ENCODE data around the gene SDHB. TPM values are rescaled to one million over a fixed set of nuclear protein-coding genes. Genes with fewer than 3 reads are reported as not detected.
A peak's percentile ranks its signal among the peaks of the same experiment; 100 is the strongest.
"Not testable (repeated sequence)": the region's sequence is repeated elsewhere in the genome, so short reads cannot be mapped to it uniquely, and the experiment has no call there.

SDHB gene
- total RNA-seq, 1 donor from 2014 or later, result 61.2 TPM

- peaks cover 11% of the 10 kb centered on the region for H3K4me1 Mint-ChIP-seq
- H3K27me3 ChIP-seq, result no peaks in the 10 kb centered on the region
- no peaks in the 10 kb centered on the region for H3F3A ChIP-seq (ENCODE audit: low read depth)
- no peaks in the 10 kb centered on the region for H4K20me1 ChIP-seq (ENCODE audit: low read depth)
- no peaks in the 10 kb centered on the region for H3K9me3 ChIP-seq (ENCODE audit: low read depth)
- no peak for DNase-seq (ENCODE audit: low spot score)
- H3K9ac ChIP-seq, result no peak overlapping the region
- H3K9me3 Mint-ChIP-seq, result peaks cover 9% of the 10 kb centered on the region
- H2AFZ ChIP-seq (replicated peaks), result no peak overlapping the region
- no peaks in the 10 kb centered on the region for H3K36me3 Mint-ChIP-seq
- H3K36me3 ChIP-seq, result no peaks in the 10 kb centered on the region
- H3K79me2 ChIP-seq (ENCODE audit: low read depth), result no peaks in the 10 kb centered on the region
- H3K4me2 ChIP-seq, result no peak overlapping the region
- no peaks in the 10 kb centered on the region for H3K4me1 ChIP-seq
- TF ChIP-seq EZH2 (IDR thresholded peaks at IDR 0.05) (no peak), CTCF (IDR thresholded peaks at IDR 0.05) (no peak), EZH2phosphoT487 (IDR thresholded peaks at IDR 0.05) (no peak)
- H3K27ac ChIP-seq, result no peak overlapping the region
- H3K27me3 Mint-ChIP-seq (ENCODE audit: insufficient read depth, low read depth), result peaks cover 7% of the 10 kb centered on the region
- H3K27ac Mint-ChIP-seq, result no peak overlapping the region
- no peak overlapping the region for H3K4me3 Mint-ChIP-seq
- H3K4me3 ChIP-seq, result no peak overlapping the region
Measured at GRCh38 chr1:17066361-17067068, 12.7 kb upstream of the SDHB start.

- no peak overlapping the region for H3K9ac ChIP-seq
- H3K27ac ChIP-seq, result no peak overlapping the region
- peaks cover 15% of the 10 kb centered on the region for H3K4me1 Mint-ChIP-seq
- H2AFZ ChIP-seq (replicated peaks), result no peak overlapping the region
- no peak overlapping the region for H3K4me2 ChIP-seq
- no peak overlapping the region for H3K27ac Mint-ChIP-seq
- H3F3A ChIP-seq (ENCODE audit: low read depth), result peaks cover 2% of the 10 kb centered on the region
- no peak for DNase-seq (ENCODE audit: low spot score)
- no peaks in the 10 kb centered on the region for H3K27me3 ChIP-seq
- no peaks in the 10 kb centered on the region for H4K20me1 ChIP-seq (ENCODE audit: low read depth)
- peaks cover 9% of the 10 kb centered on the region for H3K9me3 Mint-ChIP-seq
- no peaks in the 10 kb centered on the region for H3K79me2 ChIP-seq (ENCODE audit: low read depth)
- TF ChIP-seq CTCF (IDR thresholded peaks at IDR 0.05) (no peak), EZH2 (IDR thresholded peaks at IDR 0.05) (no peak), EZH2phosphoT487 (IDR thresholded peaks at IDR 0.05) (no peak)
- H3K4me3 Mint-ChIP-seq, result no peak overlapping the region
- H3K27me3 Mint-ChIP-seq (ENCODE audit: insufficient read depth, low read depth), result peaks cover 9% of the 10 kb centered on the region
- no peaks in the 10 kb centered on the region for H3K36me3 Mint-ChIP-seq
- peaks cover 1% of the 10 kb centered on the region for H3K4me1 ChIP-seq
- H3K36me3 ChIP-seq, result no peaks in the 10 kb centered on the region
- H3K9me3 ChIP-seq (ENCODE audit: low read depth), result no peaks in the 10 kb centered on the region
- H3K4me3 ChIP-seq, result no peak overlapping the region
Measured at GRCh38 chr1:17065666-17066065, 11.8 kb upstream of the SDHB start.

- H2AFZ ChIP-seq (replicated peaks); H3K36me3 Mint-ChIP-seq; H3K4me3 Mint-ChIP-seq; H3K27me3 ChIP-seq; H3K4me1 ChIP-seq; H3K36me3 ChIP-seq; H3K4me2 ChIP-seq; H4K20me1 ChIP-seq (ENCODE audit: low read depth); H3K79me2 ChIP-seq (ENCODE audit: low read depth); H3K9me3 ChIP-seq (ENCODE audit: low read depth); H3K27ac ChIP-seq; H3K9me3 Mint-ChIP-seq; H3K27ac Mint-ChIP-seq; H3K4me3 ChIP-seq; H3K27me3 Mint-ChIP-seq (ENCODE audit: insufficient read depth, low read depth); H3K9ac ChIP-seq; DNase-seq (ENCODE audit: low spot score): not testable (repeated sequence)
- H3K4me1 Mint-ChIP-seq, result peaks cover 31% of the 10 kb centered on the region
- peaks cover 11% of the 10 kb centered on the region for H3F3A ChIP-seq (ENCODE audit: low read depth)
Measured at GRCh38 chr1:17062751-17063150, 8.9 kb upstream of the SDHB start.

- H3K9me3 ChIP-seq (ENCODE audit: low read depth), result no peaks in the 10 kb centered on the region
- H3K27ac ChIP-seq, result no peak overlapping the region
- Mint-ChIP-seq H3K27me3 (ENCODE audit: insufficient read depth, low read depth) (peaks cover 13% of the 10 kb centered on the region), H3K36me3 (no peaks in the 10 kb centered on the region), H3K27ac (peak overlapping the region; percentile 12), H3K4me1 (peaks cover 31% of the 10 kb centered on the region), H3K4me3 (no peak overlapping the region), H3K9me3 (peaks cover 9% of the 10 kb centered on the region)
- no peak for TF ChIP-seq CTCF (IDR thresholded peaks at IDR 0.05)
- no peak for TF ChIP-seq EZH2phosphoT487 (IDR thresholded peaks at IDR 0.05)
- TF ChIP-seq EZH2 (IDR thresholded peaks at IDR 0.05), result no peak
- H2AFZ ChIP-seq (replicated peaks), result no peak overlapping the region
- no peak for DNase-seq (ENCODE audit: low spot score)
- no peaks in the 10 kb centered on the region for H3K27me3 ChIP-seq
- no peak overlapping the region for H3K4me3 ChIP-seq
- no peak overlapping the region for H3K4me2 ChIP-seq
- no peaks in the 10 kb centered on the region for H3K36me3 ChIP-seq
- no peaks in the 10 kb centered on the region for H3K79me2 ChIP-seq (ENCODE audit: low read depth)
- no peaks in the 10 kb centered on the region for H4K20me1 ChIP-seq (ENCODE audit: low read depth)
- H3F3A ChIP-seq (ENCODE audit: low read depth), result peaks cover 11% of the 10 kb centered on the region
- H3K4me1 ChIP-seq, result peaks cover 7% of the 10 kb centered on the region
- no peak overlapping the region for H3K9ac ChIP-seq
Measured at GRCh38 chr1:17061892-17062291, 8.1 kb upstream of the SDHB start.
